Neural cell (in vitro differentiated cells): ENCODE measurements around the gene INHA.

Experiments
- CTCF ChIP-seq: fragments of 450-650 bp; IDR thresholded peaks from 2 replicates; pipeline ENCODE4 v1.5.1; 2014; ENCODE audit warnings: antibody characterized with exemption, mild to moderate bottlenecking, moderate library complexity; ENCODE audit not compliant: poor library complexity, severe bottlenecking
- REST ChIP-seq: IDR thresholded peaks from 2 replicates; pipeline ENCODE4 v1.6.1; 2012; ENCODE audit warnings: borderline replicate concordance

- TF ChIP-seq REST = no peak
- TF ChIP-seq CTCF = no peak
These were observed 15.7 kb upstream of the INHA start for GRCh38 chr2:219556413-219556812.
